IMR-90 (cell line): ENCODE data around the gene EBF3. TPM values are rescaled to one million over a fixed set of nuclear protein-coding genes. Genes with fewer than 3 reads are reported as not detected.

Experiments used
- ATAC-seq: fragments of 200-7000 bp; cut with Tn5 transposase; 2 replicates; pipeline ENCODE4 v1.9.1; 2020; ENCODE audit warnings: low read depth, mild to moderate bottlenecking, moderate library complexity
- BruUV-seq: library from RNA; stranded (reverse); fragments of 400-500 nt; replicated peaks from 2 replicates; lab custom pipeline; 2021; lab: Mats Ljungman, UMichigan
- CTCF ChIA-PET: fragments of 300-600 bp; formaldehyde crosslinking; extraction: SDS; loops from one replicate; lab custom pipeline; 2021; ENCODE audit warnings: antibody characterized with exemption; lab: Yijun Ruan, JAX
- POLR2A ChIA-PET: fragments of 300-600 bp; sonication (Branson Sonifier 250); formaldehyde crosslinking; loops from one replicate; lab custom pipeline; 2022; ENCODE audit warnings: antibody characterized with exemption; ENCODE audit not compliant: unreplicated experiment; lab: Charles Lee
- DNase-seq: peaks from one replicate; pipeline ENCODE4 v3.0.0; 2013
- H2AFZ ChIP-seq: replicated peaks from 2 replicates; pipeline ENCODE3; 2013; ENCODE audit warnings: low read length, mild to moderate bottlenecking; ENCODE audit not compliant: poor library complexity
- H2AK5ac ChIP-seq: 2 replicates; pipeline ENCODE4 v1.6.1; 2013; ENCODE audit warnings: low read depth, low read length, inconsistent platforms
- H2AK9ac ChIP-seq: replicated peaks from 2 replicates; pipeline ENCODE3; 2013; ENCODE audit warnings: mild to moderate bottlenecking, low read depth, low read length, moderate library complexity; ENCODE audit not compliant: poor library complexity
- H2BK120ac ChIP-seq: 2 replicates; pipeline ENCODE4 v1.6.1; 2013; ENCODE audit warnings: low read depth, low read length, inconsistent platforms
- H2BK15ac ChIP-seq: 3 replicates; pipeline ENCODE4 v1.6.1; 2013; ENCODE audit warnings: low read depth, low read length, inconsistent platforms
- H2BK20ac ChIP-seq: 2 replicates; pipeline ENCODE4 v1.6.1; 2013; ENCODE audit warnings: low read depth, mild to moderate bottlenecking, inconsistent platforms, low read length, moderate library complexity
- H2BK5ac ChIP-seq: 2 replicates; pipeline ENCODE4 v1.6.1; 2013; ENCODE audit warnings: mild to moderate bottlenecking, low read depth, low read length, inconsistent platforms; ENCODE audit not compliant: poor library complexity, severe bottlenecking
- H3K14ac ChIP-seq: replicated peaks from 2 replicates; pipeline ENCODE4 v1.6.1; 2013; ENCODE audit warnings: low read depth, low read length, inconsistent platforms
- H3K18ac ChIP-seq: 2 replicates; pipeline ENCODE4 v1.6.1; 2013; ENCODE audit warnings: low read depth, low read length, control low read depth
- H3K23ac ChIP-seq: 2 replicates; pipeline ENCODE4 v1.6.1; 2013; ENCODE audit warnings: low read depth, low read length, inconsistent platforms
- H3K27ac ChIP-seq: 2 replicates; pipeline ENCODE4 v1.5.1; 2013; ENCODE audit warnings: mild to moderate bottlenecking, control low read depth, low read length; ENCODE audit not compliant: insufficient read depth
- H3K27me3 ChIP-seq: 2 replicates; pipeline ENCODE4 v1.6.1; 2013; ENCODE audit warnings: low read length; ENCODE audit not compliant: control insufficient read depth, insufficient read depth
- H3K36me3 ChIP-seq: 2 replicates; pipeline ENCODE4 v1.6.1; 2013; ENCODE audit warnings: low read length, mixed read lengths; ENCODE audit not compliant: control insufficient read depth, insufficient read depth
- H3K4ac ChIP-seq: 2 replicates; pipeline ENCODE4 v1.6.1; 2013; ENCODE audit warnings: low read depth, low read length, inconsistent platforms
- H3K4me1 ChIP-seq: 2 replicates; pipeline ENCODE4 v1.6.1; 2013; ENCODE audit warnings: low read length, mixed read lengths; ENCODE audit not compliant: control insufficient read depth, insufficient read depth
- H3K4me2 ChIP-seq: 2 replicates; pipeline ENCODE4 v1.6.1; 2013; ENCODE audit warnings: low read depth, mild to moderate bottlenecking, control low read depth, low read length, moderate library complexity
- H3K4me3 ChIP-seq: 2 replicates; pipeline ENCODE4 v1.5.1; 2013; ENCODE audit warnings: low read depth, mild to moderate bottlenecking, control low read depth, low read length, moderate library complexity; ENCODE audit not compliant: insufficient read depth
- H3K56ac ChIP-seq: 2 replicates; pipeline ENCODE4 v1.6.1; 2013; ENCODE audit warnings: low read length, inconsistent platforms; ENCODE audit not compliant: insufficient read depth; ENCODE audit errors: extremely low read depth
- H3K79me1 ChIP-seq, 2 experiments: 2 replicates each; pipeline ENCODE4 v1.6.1; 2013; ENCODE audit warnings: low read length in 2 of 2, inconsistent platforms in 1 of 2, low read depth in 1 of 2
- H3K9ac ChIP-seq: 2 replicates; pipeline ENCODE4 v1.6.1; 2013; ENCODE audit warnings: low read depth, low read length, control low read depth
- H3K9me1 ChIP-seq: 2 replicates; pipeline ENCODE4 v1.6.1; 2013; ENCODE audit warnings: low read length, inconsistent platforms; ENCODE audit not compliant: insufficient read depth
- H3K9me3 ChIP-seq: 2 replicates; pipeline ENCODE4 v1.6.1; 2013; ENCODE audit warnings: low read length; ENCODE audit not compliant: control insufficient read depth, insufficient read depth
- H4K20me1 ChIP-seq: 2 replicates; pipeline ENCODE4 v1.6.1; 2013; ENCODE audit warnings: low read length, inconsistent platforms; ENCODE audit not compliant: insufficient read depth
- H4K5ac ChIP-seq: 2 replicates; pipeline ENCODE4 v1.6.1; 2013; ENCODE audit warnings: mild to moderate bottlenecking, low read depth, low read length, control low read depth
- H4K8ac ChIP-seq, 2 experiments: 2 replicates each; pipeline ENCODE4 v1.6.1; 2013; ENCODE audit warnings: low read depth in 2 of 2, low read length in 2 of 2, control low read depth in 1 of 2, inconsistent platforms in 1 of 2
- H4K91ac ChIP-seq: 2 replicates; pipeline ENCODE4 v1.6.1; 2013; ENCODE audit warnings: low read depth, low read length, inconsistent platforms; ENCODE audit not compliant: insufficient read depth
- CHD1 ChIP-seq: IDR thresholded peaks from 2 replicates; pipeline ENCODE4 v1.6.1; 2012; ENCODE audit warnings: low read depth, low read length, improper control_type of control experiment
- ELK1 ChIP-seq: fragments of 150-350 bp; IDR thresholded peaks from 2 replicates; pipeline ENCODE4 v1.6.1; 2016; ENCODE audit warnings: low read depth, mild to moderate bottlenecking, low read length, moderate library complexity, borderline replicate concordance
- MAFK ChIP-seq: IDR thresholded peaks from 2 replicates; pipeline ENCODE4 v1.6.1; 2012; ENCODE audit warnings: low read depth, low read length, improper control_type of control experiment
- MXI1 ChIP-seq: IDR thresholded peaks from 2 replicates; pipeline ENCODE4 v1.6.1; 2012; ENCODE audit warnings: low read depth, mild to moderate bottlenecking, low read length, moderate library complexity, borderline replicate concordance
- RAD21 ChIP-seq: IDR thresholded peaks from 2 replicates; pipeline ENCODE4 v1.6.1; 2012; ENCODE audit warnings: low read length, improper control_type of control experiment
- RFX5 ChIP-seq: IDR thresholded peaks from 2 replicates; pipeline ENCODE4 v1.8.0; 2012; ENCODE audit warnings: low read depth, mild to moderate bottlenecking, low read length, moderate library complexity
- USF2 ChIP-seq: fragments of 150-350 bp; IDR thresholded peaks from 2 replicates; pipeline ENCODE4 v1.6.1; 2017; ENCODE audit warnings: mild to moderate bottlenecking, antibody characterized with exemption, low read length, low read depth
- WGBS, 2 experiments: methylation state at CpG; one replicate each; pipeline versions ENCODE4 v1.1.5 to v1.1.7; 2013; ENCODE audit warnings: missing lambda C conversion rate in 2 of 2; ENCODE audit not compliant: insufficient read length in 1 of 2; ENCODE audit errors: extremely low coverage in 2 of 2; 5-methylcytosine and 5-hydroxymethylcytosine counted together
- dilution Hi-C: fragments of 300-500 bp; cut with HindIII; formaldehyde crosslinking; loops from one replicate; pipeline ENCODE4 v1.14.3; 2018; ENCODE audit warnings: low sequenced_read_pairs; ENCODE audit not compliant: unreplicated experiment
- in situ Hi-C: fragments of 300-500 bp; cut with MboI; formaldehyde crosslinking; loops from 3 replicates; pipeline ENCODE4 v1.14.3; 2019; ENCODE audit warnings: low sequenced_read_pairs, inconsistent platforms, mixed read lengths
- intact Hi-C: fragments of 100-400 bp; cut with micrococcal nuclease; formaldehyde crosslinking; loops from 2 replicates; pipeline ENCODE4 v1.10.0; 2022
- polyA plus RNA-seq, 3 experiments: library from polyadenylated mRNA; depleted of rRNA; stranded (reverse); fragments of >200 nt; gene quantifications; 2 replicates each; pipeline ENCODE4 v1.2.3, GENCODE V29; 2012; ENCODE audit warnings: low replicate concordance in 1 of 3
- total RNA-seq: library from RNA; depleted of rRNA; stranded (reverse); fragments of >200 nt; gene quantifications from 2 replicates; pipeline ENCODE4 v1.2.3, GENCODE V29; 2012

Gene EBF3
- total and polyA plus RNA-seq, 2 of the 4 experiments (the other 2 are of a cell fraction), result 0.36 to 0.70 TPM

- no peak overlapping the region for H2BK15ac ChIP-seq
- BruUV-seq, result no TSS peak
- dilution Hi-C loops, result no loop called here
These were observed 14.7 kb downstream of the EBF3 start for GRCh38 chr10:129949411-129949810.

More at GRCh38 chr10:129949411-129949810, 14.7 kb downstream of the EBF3 start:
- no peak overlapping the region for H2AK9ac ChIP-seq
- intact Hi-C loops, result no loop called here
- DNase-seq (no peak), ATAC-seq (no peak)
- H2BK120ac ChIP-seq, result no peak overlapping the region
- H3K56ac ChIP-seq, result no peak overlapping the region
- ChIA-PET CTCF (interaction anchor here (1.2 kb wide), 1 partner anchor 160 kb away, joined by 4 read pairs; no protein-coding TSS in a partner anchor), POLR2A (no interaction called here)
- no peaks in the 10 kb centered on the region for H4K20me1 ChIP-seq
- H4K5ac ChIP-seq, result no peak overlapping the region
- H2BK5ac ChIP-seq, result no peak overlapping the region
- H2BK20ac ChIP-seq, result no peak overlapping the region
- no peak overlapping the region for H3K23ac ChIP-seq
- 86% methylated on average over 5 of the region's 9 CpGs; no CpG with 5 or more reads in 1 of the 2 experiments for WGBS, 2 experiments
- no peaks in the 10 kb centered on the region for H3K9me3 ChIP-seq
- H3K27me3 ChIP-seq, result no peaks in the 10 kb centered on the region
- H3K27ac ChIP-seq, result no peak overlapping the region
- H3K4ac ChIP-seq, result no peak overlapping the region
- H3K36me3 ChIP-seq, result no peaks in the 10 kb centered on the region; the same call in 1 of the 2 replicates
- no peaks in the 10 kb centered on the region for H3K9me1 ChIP-seq
- H2AK5ac ChIP-seq, result no peak overlapping the region
- H3K4me3 ChIP-seq, result no peak overlapping the region
- H3K14ac ChIP-seq, result no peak overlapping the region
- H3K79me1 ChIP-seq, result no peaks in the 10 kb centered on the region
- no peak overlapping the region for H4K8ac ChIP-seq
- H3K9ac ChIP-seq, result no peak overlapping the region
- in situ Hi-C loops, result no loop called here
- H4K91ac ChIP-seq, result no peak overlapping the region
- H3K4me1 ChIP-seq, result peaks cover 2% of the 10 kb centered on the region; the same call in 1 of the 2 replicates
- H2AFZ ChIP-seq, result peak overlapping the region; percentile 28
- TF ChIP-seq MAFK (no peak), ELK1 (no peak), RFX5 (no peak), CHD1 (no peak), RAD21 (no peak), USF2 (no peak), MXI1 (no peak)
- H3K4me2 ChIP-seq, result no peak overlapping the region
- no peak overlapping the region for H3K18ac ChIP-seq
